Chondrocyte (in vitro differentiated cells): ENCODE data around the gene FAHD1. TPM values are rescaled to one million over a fixed set of nuclear protein-coding genes. Genes with fewer than 3 reads are reported as not detected.
"Not testable (repeated sequence)": the region's sequence is repeated elsewhere in the genome, so short reads cannot be mapped to it uniquely, and the experiment has no call there.

ENCODE experiments used
- DNase-seq: peaks from one replicate; pipeline ENCODE4 v3.0.0; 2021; ENCODE audit warnings: mixed read lengths, low spot score
- H3K27ac Mint-ChIP-seq: one replicate; pipeline ENCODE4 v1.8.0; 2021; ENCODE audit warnings: mild to moderate bottlenecking, moderate library complexity, mixed read lengths; ENCODE audit not compliant: unreplicated experiment
- H3K27me3 Mint-ChIP-seq: 2 replicates; pipeline ENCODE4 v1.8.0; 2021; ENCODE audit warnings: low read depth, mixed read lengths
- H3K36me3 Mint-ChIP-seq: 2 replicates; pipeline ENCODE4 v1.8.0; 2021; ENCODE audit warnings: low read depth, mixed read lengths
- H3K4me1 Mint-ChIP-seq: 2 replicates; pipeline ENCODE4 v1.8.0; 2021; ENCODE audit warnings: low read depth, mild to moderate bottlenecking, mixed read lengths
- H3K4me3 Mint-ChIP-seq: one replicate; pipeline ENCODE4 v1.8.0; 2021; ENCODE audit warnings: mild to moderate bottlenecking, moderate library complexity, mixed read lengths; ENCODE audit not compliant: unreplicated experiment
- H3K9me3 Mint-ChIP-seq: 2 replicates; pipeline ENCODE4 v1.8.0; 2021; ENCODE audit warnings: low read depth, mixed read lengths
- CTCF ChIP-seq: fragments of 200-600 bp; sonication (generic); IDR thresholded peaks from 2 replicates; pipeline ENCODE4 v1.5.0; 2021; ENCODE audit warnings: antibody characterized with exemption, mild to moderate bottlenecking, moderate library complexity
- total RNA-seq: library from RNA; stranded (reverse); gene quantifications from 3 replicates; pipeline ENCODE4 v1.2.1, GENCODE V29; 2021

FAHD1 gene
- total RNA-seq, 1 donor from 2014 or later = 27.1 TPM

DNA sequence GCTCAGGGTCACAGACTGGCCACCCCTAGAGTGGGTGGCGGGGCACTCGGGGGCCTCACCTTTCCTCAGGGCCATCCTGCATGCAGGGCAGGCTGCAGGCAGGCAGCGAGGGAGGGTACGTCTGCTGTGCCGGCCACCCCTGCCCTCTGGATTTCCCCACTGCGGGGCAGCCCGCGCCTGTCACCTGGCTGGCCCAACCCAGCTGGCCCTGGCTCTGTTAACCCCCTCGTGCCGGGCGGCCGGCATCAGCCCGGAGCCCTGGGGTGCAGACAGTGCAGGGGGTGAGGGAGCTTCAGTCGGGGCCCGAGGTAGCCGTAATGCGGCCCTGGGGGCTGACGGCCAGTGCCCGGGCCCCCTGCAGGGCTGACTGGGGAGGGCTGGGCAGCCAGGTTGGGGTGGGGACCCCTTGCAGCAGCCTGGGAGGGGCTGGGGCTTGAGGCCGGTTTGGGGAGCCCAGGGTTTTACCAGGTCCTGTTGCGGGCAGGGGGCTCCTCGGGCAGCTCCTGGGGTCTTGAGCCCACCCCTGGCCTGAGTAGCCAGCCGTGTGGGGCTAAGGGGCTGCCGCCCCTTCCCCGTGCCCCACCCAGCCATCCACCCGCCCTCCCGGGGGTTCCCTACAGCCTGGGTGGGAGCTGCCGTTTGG is 33.3 kb upstream of the FAHD1 start, which contains the start of gene IGFALS:
IGFALS (minus strand) TSS at position 128 of the 643 bp plus-strand sequence; CDS start at position 75, 53 bp downstream.
- no peak for TF ChIP-seq CTCF
- Mint-ChIP-seq H3K4me1 (no peaks in the 10 kb centered on the region), H3K27me3 (no peaks in the 10 kb centered on the region), H3K4me3 (no peak within 1 kb of the TSS), H3K9me3 (peaks cover 8% of the 10 kb centered on the region), H3K27ac (no peak within 1 kb of the TSS), H3K36me3 (peaks cover 4% of the 10 kb centered on the region)
- no peak for DNase-seq

GRCh38 chr16:1794221-1794871 is 32.7 kb upstream of the FAHD1 start:
- H3K27ac Mint-ChIP-seq = no peak overlapping the region
- H3K4me1 Mint-ChIP-seq = no peaks in the 10 kb centered on the region
- DNase-seq = no peak
- H3K9me3 Mint-ChIP-seq = peaks cover 14% of the 10 kb centered on the region
- peaks cover 3% of the 10 kb centered on the region for H3K36me3 Mint-ChIP-seq
- H3K4me3 Mint-ChIP-seq = no peak overlapping the region
- H3K27me3 Mint-ChIP-seq = no peaks in the 10 kb centered on the region
- no peak for TF ChIP-seq CTCF

DNA sequence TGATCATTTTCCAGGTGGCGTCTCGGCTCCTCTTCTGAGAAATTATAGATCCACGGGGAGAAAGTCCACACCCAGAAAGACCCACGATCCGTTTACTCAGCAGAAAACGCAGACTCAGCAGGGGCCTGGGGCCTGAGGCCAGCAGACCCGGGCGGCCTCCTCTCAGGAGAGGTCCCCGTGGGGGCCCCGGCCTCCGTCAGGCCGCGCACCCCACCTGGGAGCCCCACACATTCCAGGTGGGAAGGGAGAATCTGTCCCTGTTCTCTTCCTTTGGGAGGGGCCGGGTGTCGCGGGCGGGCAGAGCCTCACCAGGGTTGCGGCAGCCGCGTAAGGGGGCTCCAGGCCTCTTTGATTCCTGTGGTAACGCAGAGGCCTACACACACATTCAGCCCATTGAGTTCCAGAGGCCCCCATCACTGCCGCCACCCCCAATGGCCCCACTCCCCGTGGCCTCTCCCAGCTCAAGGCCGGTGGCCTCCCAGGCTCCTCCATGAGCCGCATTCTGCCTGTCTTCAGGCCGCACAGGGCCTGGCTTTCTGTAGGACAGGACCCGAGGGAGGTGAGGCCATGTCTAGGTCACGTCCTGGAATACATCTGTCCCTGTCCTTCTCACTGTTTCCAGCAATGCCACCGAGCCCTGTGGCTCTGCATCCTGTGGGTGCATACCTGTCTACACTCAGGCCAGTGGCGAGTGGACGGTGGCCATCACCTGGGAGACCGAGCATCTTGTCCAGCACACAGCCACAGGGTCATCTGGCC is 31.9 kb upstream of the FAHD1 start:
- no peak for DNase-seq
- no peak overlapping the region for H3K27ac Mint-ChIP-seq

DNA sequence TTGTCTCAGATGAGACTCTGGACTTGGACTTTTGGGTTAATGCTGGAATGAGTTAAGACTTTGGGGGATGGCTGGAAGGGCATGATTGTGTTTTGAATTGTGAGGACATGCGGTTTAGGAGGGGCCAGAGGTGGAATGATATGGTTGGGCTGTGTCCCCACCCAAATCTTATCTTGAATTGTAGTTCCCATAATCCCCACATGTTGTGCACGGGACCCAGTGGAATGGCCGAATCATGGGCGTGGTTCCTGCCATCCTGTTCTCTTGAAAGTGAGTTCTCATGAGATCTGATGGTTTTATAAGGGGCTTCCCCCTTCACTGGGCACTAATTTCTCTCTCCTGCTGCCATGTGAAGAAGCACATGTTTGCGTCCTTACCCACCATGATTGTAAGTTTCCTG is 27.7 kb upstream of the FAHD1 start:
- not testable (repeated sequence) for H3K27me3 Mint-ChIP-seq, DNase-seq, H3K4me3 Mint-ChIP-seq, H3K27ac Mint-ChIP-seq, H3K36me3 Mint-ChIP-seq, H3K4me1 Mint-ChIP-seq
- peaks cover 17% of the 10 kb centered on the region for H3K9me3 Mint-ChIP-seq

More for the DNA sequence above, 31.9 kb upstream of the FAHD1 start:
- Mint-ChIP-seq H3K27me3 (no peaks in the 10 kb centered on the region), H3K4me1 (no peaks in the 10 kb centered on the region), H3K36me3 (peaks cover 3% of the 10 kb centered on the region), H3K9me3 (peaks cover 17% of the 10 kb centered on the region), H3K4me3 (no peak overlapping the region)
- TF ChIP-seq CTCF = no peak

DNA sequence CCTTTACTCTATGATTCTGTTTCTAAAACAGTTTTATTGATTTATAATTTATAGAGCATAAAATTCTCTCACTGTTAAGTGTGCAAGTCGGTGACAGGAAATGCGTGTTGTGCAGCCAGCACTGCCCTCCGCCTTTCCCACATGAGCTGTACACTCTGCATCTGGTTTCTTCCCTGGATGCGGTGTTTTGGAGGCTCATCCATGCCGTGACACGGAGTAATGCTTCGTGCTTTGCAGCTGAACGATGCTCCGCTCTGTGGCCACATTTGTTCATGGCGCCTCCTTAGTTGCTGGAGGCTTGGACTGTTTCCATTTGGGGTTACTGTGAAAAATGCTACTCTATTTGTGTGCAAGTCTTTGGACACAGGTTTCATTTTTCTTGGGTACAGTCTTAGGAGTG is 26.3 kb upstream of the FAHD1 start:
- Mint-ChIP-seq H3K4me3 (no peak overlapping the region), H3K9me3 (peaks cover 17% of the 10 kb centered on the region)

More for the DNA sequence above, 26.3 kb upstream of the FAHD1 start:
- Mint-ChIP-seq H3K27me3 (no peaks in the 10 kb centered on the region), H3K36me3 (peaks cover 3% of the 10 kb centered on the region), H3K4me1 (no peaks in the 10 kb centered on the region), H3K27ac (no peak overlapping the region)
- no peak for DNase-seq
- TF ChIP-seq CTCF = no peak
